Measurements from ENCODE around the gene EPS8L1. TPM values are rescaled to one million over a fixed set of nuclear protein-coding genes. Genes with fewer than 3 reads are reported as not detected.

Gene EPS8L1
- polyA plus RNA-seq, 1 of the 3 experiments (the other 2 are of a cell fraction): 12.9 TPM

DNA sequence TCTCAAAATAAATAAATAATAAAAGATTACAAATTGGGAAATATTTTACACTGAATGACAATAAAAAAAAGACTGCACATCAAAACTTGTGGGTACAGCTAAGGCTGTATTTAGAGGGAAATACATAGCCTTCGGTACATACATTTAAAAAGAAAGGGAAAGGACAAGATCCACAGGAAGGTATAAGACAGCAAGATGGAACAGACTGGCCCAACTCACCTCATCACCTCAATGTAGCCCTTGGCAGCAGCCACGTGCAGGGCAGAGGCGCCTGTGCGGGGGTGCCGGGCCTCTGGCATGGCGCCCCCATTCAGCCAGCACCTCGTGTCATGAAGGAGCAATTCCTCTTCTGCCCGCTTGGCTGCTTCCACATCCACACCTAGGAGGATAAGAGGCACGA is 27.5 kb downstream of the EPS8L1 start:
- no peak for DNase-seq
- Histone ChIP-seq H3F3A (replicated peaks; ENCODE audit: insufficient read depth) (no peaks in the 10 kb centered on the region), H3K4me3 (ENCODE audit: low read depth in 2 of 2, low read length in 1 of 2) (no peak overlapping the region), H3K4me1 (ENCODE audit: control insufficient read depth in 1 of 2, insufficient read depth in 2 of 2, low read depth in 1 of 2, low read length in 1 of 2) (no peaks in the 10 kb centered on the region), H2AFZ (ENCODE audit: low read depth) (no peak overlapping the region), H3K9me3 (no peaks in the 10 kb centered on the region), H3K27me3 (ENCODE audit: insufficient read depth) (no peaks in the 10 kb centered on the region), H3K4me2 (no peak overlapping the region), H3K9me2 (no peaks in the 10 kb centered on the region), H3K27ac (ENCODE audit: low read depth in 2 of 2, low read length in 1 of 2) (no peak overlapping the region), H4K20me1 (ENCODE audit: insufficient read depth) (peaks cover 15% of the 10 kb centered on the region; the same call in 1 of the 2 replicates), H3K79me2 (ENCODE audit: insufficient read depth) (peaks cover 45% of the 10 kb centered on the region), H3K36me3 (replicated peaks in 1 of 2; ENCODE audit: control insufficient read depth in 1 of 2, insufficient read depth in 2 of 2, low read length in 1 of 2) (peaks cover 23 to 28% of the 10 kb centered on the region in 2 experiments), H3K9ac (no peak overlapping the region)
- WGBS (ENCODE audit: low lambda C conversion rate): 96% methylated on average over 6 of the region's 9 CpGs
- ChIA-PET CTCF (interaction anchor here (1.4 kb wide), 1 partner anchor 14 kb away, joined by 4 read pairs; no protein-coding TSS in a partner anchor), POLR2A (no interaction called here)
- TF ChIP-seq USF2 (IDR thresholded peaks at IDR 0.05; ENCODE audit: borderline replicate concordance, low read depth, low read length) (no peak), SIN3A (IDR thresholded peaks at IDR 0.05; ENCODE audit: borderline replicate concordance, low read depth, low read length) (no peak), EZH2phosphoT487 (IDR thresholded peaks at IDR 0.05; ENCODE audit: borderline replicate concordance, low read depth) (no peak), FOXJ3 (CRISPR knock-in tag; IDR thresholded peaks at IDR 0.05) (no peak), RXRA (IDR thresholded peaks at IDR 0.05; ENCODE audit: borderline replicate concordance, low read depth) (no peak), EP300 (IDR thresholded peaks at IDR 0.05; ENCODE audit: borderline replicate concordance in 1 of 2, low read depth in 1 of 2, low read length in 1 of 2) (no peak), RFX5 (IDR thresholded peaks at IDR 0.05; ENCODE audit: low read length) (no peak), YY1 (IDR thresholded peaks at IDR 0.05; ENCODE audit: low read depth) (no peak), RAD21 (IDR thresholded peaks at IDR 0.05; ENCODE audit: low read length) (no peak), NFIC (IDR thresholded peaks at IDR 0.05; ENCODE audit: borderline replicate concordance) (no peak), JUND (IDR thresholded peaks at IDR 0.05) (no peak), FOXM1 (IDR thresholded peaks at IDR 0.05; ENCODE audit: low read depth) (no peak), GABPA (IDR thresholded peaks at IDR 0.05; ENCODE audit: low read depth) (no peak), MXI1 (IDR thresholded peaks at IDR 0.05; ENCODE audit: low read depth, low read length) (no peak), IRF3 (IDR thresholded peaks at IDR 0.05; ENCODE audit: low read depth, low read length) (no peak), ELF1 (IDR thresholded peaks at IDR 0.05) (no peak), NRF1 (IDR thresholded peaks at IDR 0.05; ENCODE audit: low read depth, low read length) (no peak)
- TF ChIP-seq, protein P1, sequence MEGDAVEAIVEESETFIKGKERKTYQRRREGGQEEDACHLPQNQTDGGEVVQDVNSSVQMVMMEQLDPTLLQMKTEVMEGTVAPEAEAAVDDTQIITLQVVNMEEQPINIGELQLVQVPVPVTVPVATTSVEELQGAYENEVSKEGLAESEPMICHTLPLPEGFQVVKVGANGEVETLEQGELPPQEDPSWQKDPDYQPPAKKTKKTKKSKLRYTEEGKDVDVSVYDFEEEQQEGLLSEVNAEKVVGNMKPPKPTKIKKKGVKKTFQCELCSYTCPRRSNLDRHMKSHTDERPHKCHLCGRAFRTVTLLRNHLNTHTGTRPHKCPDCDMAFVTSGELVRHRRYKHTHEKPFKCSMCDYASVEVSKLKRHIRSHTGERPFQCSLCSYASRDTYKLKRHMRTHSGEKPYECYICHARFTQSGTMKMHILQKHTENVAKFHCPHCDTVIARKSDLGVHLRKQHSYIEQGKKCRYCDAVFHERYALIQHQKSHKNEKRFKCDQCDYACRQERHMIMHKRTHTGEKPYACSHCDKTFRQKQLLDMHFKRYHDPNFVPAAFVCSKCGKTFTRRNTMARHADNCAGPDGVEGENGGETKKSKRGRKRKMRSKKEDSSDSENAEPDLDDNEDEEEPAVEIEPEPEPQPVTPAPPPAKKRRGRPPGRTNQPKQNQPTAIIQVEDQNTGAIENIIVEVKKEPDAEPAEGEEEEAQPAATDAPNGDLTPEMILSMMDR (IDR thresholded peaks at IDR 0.05): no peak
- TF ChIP-seq, protein P2, sequence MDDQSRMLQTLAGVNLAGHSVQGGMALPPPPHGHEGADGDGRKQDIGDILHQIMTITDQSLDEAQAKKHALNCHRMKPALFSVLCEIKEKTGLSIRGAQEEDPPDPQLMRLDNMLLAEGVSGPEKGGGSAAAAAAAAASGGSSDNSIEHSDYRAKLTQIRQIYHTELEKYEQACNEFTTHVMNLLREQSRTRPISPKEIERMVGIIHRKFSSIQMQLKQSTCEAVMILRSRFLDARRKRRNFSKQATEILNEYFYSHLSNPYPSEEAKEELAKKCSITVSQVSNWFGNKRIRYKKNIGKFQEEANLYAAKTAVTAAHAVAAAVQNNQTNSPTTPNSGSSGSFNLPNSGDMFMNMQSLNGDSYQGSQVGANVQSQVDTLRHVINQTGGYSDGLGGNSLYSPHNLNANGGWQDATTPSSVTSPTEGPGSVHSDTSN (IDR thresholded peaks at IDR 0.05): no peak
- TF ChIP-seq, protein P3, sequence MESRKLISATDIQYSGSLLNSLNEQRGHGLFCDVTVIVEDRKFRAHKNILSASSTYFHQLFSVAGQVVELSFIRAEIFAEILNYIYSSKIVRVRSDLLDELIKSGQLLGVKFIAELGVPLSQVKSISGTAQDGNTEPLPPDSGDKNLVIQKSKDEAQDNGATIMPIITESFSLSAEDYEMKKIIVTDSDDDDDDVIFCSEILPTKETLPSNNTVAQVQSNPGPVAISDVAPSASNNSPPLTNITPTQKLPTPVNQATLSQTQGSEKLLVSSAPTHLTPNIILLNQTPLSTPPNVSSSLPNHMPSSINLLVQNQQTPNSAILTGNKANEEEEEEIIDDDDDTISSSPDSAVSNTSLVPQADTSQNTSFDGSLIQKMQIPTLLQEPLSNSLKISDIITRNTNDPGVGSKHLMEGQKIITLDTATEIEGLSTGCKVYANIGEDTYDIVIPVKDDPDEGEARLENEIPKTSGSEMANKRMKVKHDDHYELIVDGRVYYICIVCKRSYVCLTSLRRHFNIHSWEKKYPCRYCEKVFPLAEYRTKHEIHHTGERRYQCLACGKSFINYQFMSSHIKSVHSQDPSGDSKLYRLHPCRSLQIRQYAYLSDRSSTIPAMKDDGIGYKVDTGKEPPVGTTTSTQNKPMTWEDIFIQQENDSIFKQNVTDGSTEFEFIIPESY (IDR thresholded peaks at IDR 0.05; ENCODE audit: borderline replicate concordance, low read depth): no peak
